PC-3 (cell line): ENCODE measurements around the gene CFAP299. TPM values are rescaled to one million over a fixed set of nuclear protein-coding genes. Genes with fewer than 3 reads are reported as not detected.

ENCODE experiments used
- ATAC-seq: fragments of 200-7000 bp; cut with Tn5 transposase; 2 replicates; pipeline ENCODE4 v1.9.1; 2020; ENCODE audit warnings: mild to moderate bottlenecking, moderate library complexity
- BruUV-seq: library from RNA; stranded (reverse); fragments of 400-500 nt; replicated peaks from 2 replicates; lab custom pipeline; 2021; lab: Mats Ljungman, UMichigan
- CTCF ChIA-PET: fragments of 300-600 bp; sonication (Branson Sonifier 250); formaldehyde crosslinking; loops from one replicate; lab custom pipeline; 2022; ENCODE audit warnings: antibody characterized with exemption; lab: Charles Lee
- POLR2A ChIA-PET: fragments of 300-600 bp; sonication (Branson Sonifier 250); formaldehyde crosslinking; loops from one replicate; lab custom pipeline; 2022; ENCODE audit warnings: antibody characterized with exemption; ENCODE audit not compliant: unreplicated experiment; lab: Charles Lee
- DNase-seq: peaks from one replicate; pipeline ENCODE4 v3.0.0-alpha.2; 2015
- H2AFZ ChIP-seq: fragments of 300-600 bp; sonication (generic); 2 replicates; pipeline ENCODE4 v1.6.0; 2016; ENCODE audit warnings: antibody characterized with exemption, low read length
- H3F3A ChIP-seq: fragments of 300-600 bp; sonication (generic); one replicate; pipeline ENCODE4 v1.6.0; 2017; ENCODE audit warnings: antibody characterized with exemption, low read length, control low read depth, mild to moderate bottlenecking; ENCODE audit not compliant: unreplicated experiment
- H3K27ac ChIP-seq: fragments of 300-600 bp; sonication (generic); 2 replicates; pipeline ENCODE4 v1.5.1; 2016; ENCODE audit warnings: mild to moderate bottlenecking, low read length
- H3K27me3 ChIP-seq: fragments of 300-600 bp; sonication (generic); 2 replicates; pipeline ENCODE4 v1.6.1; 2016; ENCODE audit warnings: low read length, mixed read lengths
- H3K36me3 ChIP-seq: fragments of 300-600 bp; sonication (generic); 2 replicates; pipeline ENCODE4 v1.6.1; 2016; ENCODE audit warnings: low read depth, mixed run types, low read length, mixed read lengths
- H3K4me1 ChIP-seq: fragments of 300-600 bp; sonication (generic); 2 replicates; pipeline ENCODE4 v1.5.1; 2016; ENCODE audit warnings: low read length; ENCODE audit not compliant: insufficient read depth
- H3K4me2 ChIP-seq: fragments of 300-600 bp; sonication (generic); 2 replicates; pipeline ENCODE4 v1.6.0; 2016; ENCODE audit warnings: low read length
- H3K4me3 ChIP-seq: fragments of 300-600 bp; sonication (generic); 2 replicates; pipeline ENCODE4 v1.5.1; 2016; ENCODE audit warnings: mild to moderate bottlenecking, low read length, mixed read lengths
- H3K79me2 ChIP-seq: fragments of 300-600 bp; sonication (generic); 2 replicates; pipeline ENCODE4 v1.6.1; 2017; ENCODE audit warnings: low read length, mixed read lengths
- H3K9ac ChIP-seq: fragments of 300-600 bp; sonication (generic); 2 replicates; pipeline ENCODE4 v1.6.0; 2016; ENCODE audit warnings: mild to moderate bottlenecking, low read length
- H3K9me2 ChIP-seq: fragments of 300-600 bp; sonication (generic); replicated peaks from 2 replicates; pipeline ENCODE4 v1.6.1; 2016; ENCODE audit warnings: mixed run types, low read length, mixed read lengths
- H3K9me3 ChIP-seq: fragments of 300-600 bp; sonication (generic); 2 replicates; pipeline ENCODE4 v1.6.1; 2016; ENCODE audit warnings: low read length, mixed read lengths
- H4K20me1 ChIP-seq: fragments of 300-600 bp; sonication (generic); 2 replicates; pipeline ENCODE4 v1.6.1; 2016; ENCODE audit warnings: low read length, mixed read lengths
- EZH2 ChIP-seq: fragments of 300-600 bp; sonication (generic); IDR thresholded peaks from one replicate; pipeline ENCODE4 v1.6.1; 2017; ENCODE audit warnings: antibody characterized with exemption, mild to moderate bottlenecking, low read length; ENCODE audit not compliant: unreplicated experiment
- EZH2phosphoT487 ChIP-seq: fragments of 300-600 bp; sonication (generic); IDR thresholded peaks from 2 replicates; pipeline ENCODE4 v1.6.1; 2018; ENCODE audit warnings: mild to moderate bottlenecking, antibody characterized with exemption, low read length, borderline replicate concordance
- intact Hi-C: fragments of 100-400 bp; cut with micrococcal nuclease; formaldehyde crosslinking; loops from 2 replicates; pipeline ENCODE4 v1.9.0; 2023
- total RNA-seq: library from RNA; depleted of rRNA; stranded (reverse); fragments of >200 nt; gene quantifications from 2 replicates; pipeline ENCODE4 v1.2.3, GENCODE V29; 2014
- TF ChIP-seq, protein P1 (sequence below): fragments of 300-600 bp; sonication (generic); conservative IDR thresholded peaks from 2 replicates; pipeline ENCODE4 v1.5.1; 2017; ENCODE audit warnings: antibody characterized with exemption, low read depth, mild to moderate bottlenecking, low read length

Gene CFAP299
- total RNA-seq, 1 experiment from 2014 or later, result not detected

DNA sequence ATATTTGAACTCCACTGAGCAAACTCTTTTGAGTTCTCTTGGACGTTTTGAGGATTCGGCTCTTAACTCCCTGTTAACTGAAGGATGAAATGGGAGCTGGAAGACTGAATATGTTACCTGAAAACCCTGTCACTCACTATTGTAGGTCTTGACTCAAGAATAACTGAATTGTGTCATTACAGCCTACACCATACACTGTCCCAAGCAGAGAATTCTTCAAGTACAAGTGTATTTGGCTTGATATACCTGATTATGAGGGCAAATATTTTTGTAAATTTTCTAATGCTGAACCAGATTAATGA, 276.1 kb downstream of the CFAP299 start:
- no TSS peak for BruUV-seq
- Histone ChIP-seq H3K36me3 (no peaks in the 10 kb centered on the region), H4K20me1 (no peaks in the 10 kb centered on the region), H3F3A (no peaks in the 10 kb centered on the region), H2AFZ (no peak overlapping the region), H3K9me3 (no peaks in the 10 kb centered on the region), H3K4me3 (no peak overlapping the region), H3K9ac (no peak overlapping the region), H3K9me2 (no peaks in the 10 kb centered on the region), H3K4me1 (peaks cover 13% of the 10 kb centered on the region; the same call in 1 of the 2 replicates), H3K4me2 (no peak overlapping the region), H3K27me3 (no peaks in the 10 kb centered on the region), H3K27ac (no peak overlapping the region), H3K79me2 (no peaks in the 10 kb centered on the region)
- ATAC-seq (no peak), DNase-seq (no peak)
- intact Hi-C loops, result no loop called here
- ChIA-PET POLR2A (no interaction called here), CTCF (no interaction called here)
- TF ChIP-seq, protein P1, sequence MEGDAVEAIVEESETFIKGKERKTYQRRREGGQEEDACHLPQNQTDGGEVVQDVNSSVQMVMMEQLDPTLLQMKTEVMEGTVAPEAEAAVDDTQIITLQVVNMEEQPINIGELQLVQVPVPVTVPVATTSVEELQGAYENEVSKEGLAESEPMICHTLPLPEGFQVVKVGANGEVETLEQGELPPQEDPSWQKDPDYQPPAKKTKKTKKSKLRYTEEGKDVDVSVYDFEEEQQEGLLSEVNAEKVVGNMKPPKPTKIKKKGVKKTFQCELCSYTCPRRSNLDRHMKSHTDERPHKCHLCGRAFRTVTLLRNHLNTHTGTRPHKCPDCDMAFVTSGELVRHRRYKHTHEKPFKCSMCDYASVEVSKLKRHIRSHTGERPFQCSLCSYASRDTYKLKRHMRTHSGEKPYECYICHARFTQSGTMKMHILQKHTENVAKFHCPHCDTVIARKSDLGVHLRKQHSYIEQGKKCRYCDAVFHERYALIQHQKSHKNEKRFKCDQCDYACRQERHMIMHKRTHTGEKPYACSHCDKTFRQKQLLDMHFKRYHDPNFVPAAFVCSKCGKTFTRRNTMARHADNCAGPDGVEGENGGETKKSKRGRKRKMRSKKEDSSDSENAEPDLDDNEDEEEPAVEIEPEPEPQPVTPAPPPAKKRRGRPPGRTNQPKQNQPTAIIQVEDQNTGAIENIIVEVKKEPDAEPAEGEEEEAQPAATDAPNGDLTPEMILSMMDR, result no peak
- TF ChIP-seq EZH2phosphoT487 (no peak), EZH2 (no peak)

DNA sequence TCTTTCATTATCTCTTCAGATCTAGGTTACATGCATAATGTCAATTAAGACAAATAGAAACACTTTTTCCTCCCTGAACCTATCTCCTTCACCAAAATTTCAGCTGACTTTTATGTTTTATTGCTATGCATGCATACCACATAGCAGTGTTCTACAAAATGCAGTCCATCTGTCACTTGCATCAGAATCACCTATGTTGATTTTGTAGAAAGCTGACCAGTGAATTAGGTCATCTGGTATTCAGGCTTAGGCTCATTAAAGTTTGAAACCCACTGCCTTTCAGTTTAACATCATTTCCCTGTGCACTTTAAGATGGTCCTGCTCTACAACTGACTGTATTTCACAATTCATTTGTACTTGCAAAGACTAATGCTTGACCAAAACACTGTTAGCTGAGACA, 277.9 kb downstream of the CFAP299 start:
- no peaks in the 10 kb centered on the region for H3K79me2 ChIP-seq
- no peaks in the 10 kb centered on the region for H3K27me3 ChIP-seq
- no peak for DNase-seq
- H3K36me3 ChIP-seq, result no peaks in the 10 kb centered on the region
- POLR2A ChIA-PET, result interaction anchor here (0.6 kb wide), 1 partner anchor 408 kb away, joined by 3 read pairs; no protein-coding TSS in a partner anchor
- CTCF ChIA-PET, result no interaction called here
- H3F3A ChIP-seq, result no peaks in the 10 kb centered on the region
- no peaks in the 10 kb centered on the region for H3K9me2 ChIP-seq
- H3K4me2 ChIP-seq, result no peak overlapping the region
- H3K27ac ChIP-seq, result no peak overlapping the region
- H3K4me1 ChIP-seq, result peaks cover 13% of the 10 kb centered on the region; the same call in 1 of the 2 replicates
- H3K9me3 ChIP-seq, result no peaks in the 10 kb centered on the region
- no peak overlapping the region for H3K9ac ChIP-seq
- H2AFZ ChIP-seq, result no peak overlapping the region
- H4K20me1 ChIP-seq, result no peaks in the 10 kb centered on the region
- TF ChIP-seq, protein P1, result no peak
- TF ChIP-seq EZH2 (no peak), EZH2phosphoT487 (no peak)
- ATAC-seq, result no peak
- intact Hi-C loops, result no loop called here
- no TSS peak for BruUV-seq
- H3K4me3 ChIP-seq, result no peak overlapping the region

DNA sequence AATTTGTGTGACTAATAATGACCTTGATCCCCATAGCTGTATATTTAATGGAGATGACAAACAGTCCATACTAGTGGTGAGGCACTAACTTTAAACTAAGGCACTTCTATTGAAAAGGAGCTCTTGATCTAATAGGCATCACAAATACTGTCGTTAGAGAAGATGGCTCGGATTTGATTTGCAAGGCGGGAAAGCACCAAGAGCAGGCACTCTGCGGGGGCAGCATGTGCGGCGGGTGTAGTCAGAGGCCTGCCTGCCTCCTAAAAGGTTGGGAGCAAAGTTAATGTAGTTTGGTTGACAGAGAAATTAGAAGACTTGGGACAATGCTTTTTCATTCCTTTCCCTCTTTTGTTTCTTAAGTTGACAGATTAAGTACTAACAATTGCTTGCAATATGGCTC, 278.8 kb downstream of the CFAP299 start:
- Histone ChIP-seq H3K9ac (no peak overlapping the region), H3K27me3 (no peaks in the 10 kb centered on the region), H3K79me2 (no peaks in the 10 kb centered on the region), H3K27ac (no peak overlapping the region), H3K9me2 (no peaks in the 10 kb centered on the region), H4K20me1 (no peaks in the 10 kb centered on the region), H3K36me3 (no peaks in the 10 kb centered on the region), H3K4me1 (peaks cover 13% of the 10 kb centered on the region; the same call in 1 of the 2 replicates), H3K4me3 (no peak overlapping the region), H2AFZ (no peak overlapping the region), H3K4me2 (no peak overlapping the region), H3K9me3 (no peaks in the 10 kb centered on the region), H3F3A (no peaks in the 10 kb centered on the region)
- DNase-seq (no peak), ATAC-seq (no peak)
- TF ChIP-seq EZH2 (no peak), EZH2phosphoT487 (no peak)
- TF ChIP-seq, protein P1, result no peak
- intact Hi-C loops, result no loop called here
- ChIA-PET POLR2A (interaction anchor here (0.6 kb wide), 1 partner anchor 407 kb away, joined by 3 read pairs; no protein-coding TSS in a partner anchor), CTCF (no interaction called here)
- BruUV-seq, result no TSS peak
